ENCODE data around the gene P4HA1. TPM values are rescaled to one million over a fixed set of nuclear protein-coding genes. Genes with fewer than 3 reads are reported as not detected.

P4HA1 gene
- total RNA-seq, 1 experiment from 2014 or later: 58.5 TPM

DNA sequence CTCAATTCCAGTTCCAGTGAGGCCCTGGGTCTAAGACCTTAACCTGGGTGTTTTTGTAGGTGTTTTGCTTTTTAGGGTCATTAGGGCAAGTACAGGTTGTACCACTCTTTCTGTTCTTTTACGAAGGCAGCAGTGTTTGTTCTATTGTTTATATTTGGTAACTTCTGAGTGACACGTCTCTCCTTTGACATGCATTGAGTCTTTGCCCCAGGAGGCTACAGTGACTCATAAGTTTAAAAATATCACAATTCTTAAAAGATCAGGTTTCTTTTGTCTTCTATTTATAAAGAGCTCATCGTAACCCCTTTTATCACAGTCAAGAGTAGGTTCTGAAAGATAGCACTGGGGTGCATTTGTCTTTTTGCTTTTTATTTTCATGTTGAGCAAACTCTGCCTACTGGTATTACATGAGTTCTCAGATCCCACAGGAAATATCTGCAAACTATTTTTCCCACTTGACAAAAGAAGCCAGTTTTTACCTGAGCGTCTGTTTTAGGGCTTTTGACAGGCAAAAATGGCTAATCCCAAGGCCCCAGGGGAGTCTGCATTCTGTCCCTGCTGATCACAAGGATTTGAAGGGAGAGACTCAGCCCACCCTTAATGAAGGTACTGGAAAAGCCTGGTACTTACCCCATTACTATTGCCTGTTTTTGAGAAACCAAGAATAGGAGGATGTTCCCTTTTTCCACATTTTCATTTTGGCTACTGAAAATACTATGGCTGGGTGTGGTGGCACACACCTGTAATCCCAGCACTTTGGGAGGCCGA lies 21.5 kb upstream of the P4HA1 start:
- CTCF ChIA-PET: no interaction called here
- BruUV-seq (replicated peaks): TSS peak; percentile 26

DNA sequence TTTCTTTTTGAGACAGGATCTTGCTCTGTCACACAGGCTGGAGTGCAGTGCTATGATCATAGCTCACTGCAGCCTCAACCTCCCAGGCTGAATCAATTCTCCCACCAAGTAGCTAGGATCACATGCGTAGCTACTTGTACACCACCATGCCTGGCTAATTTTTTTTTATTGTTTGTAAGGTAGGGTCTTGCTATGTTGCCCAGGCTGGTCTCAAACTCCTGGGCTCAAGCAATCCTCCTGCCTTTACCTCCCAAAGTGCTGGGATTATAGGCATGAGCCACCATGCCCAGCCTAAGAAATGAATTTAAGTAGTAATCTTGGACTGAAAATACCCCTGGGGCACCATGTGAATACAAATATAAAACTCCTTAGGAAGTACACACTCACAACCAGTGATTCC lies 19.4 kb upstream of the P4HA1 start:
- Histone ChIP-seq H3K4me1 (ENCODE audit: control insufficient read depth, insufficient read depth, low read length) (peaks cover 11% of the 10 kb centered on the region), H3K36me3 (ENCODE audit: control insufficient read depth, insufficient read depth, low read length) (no peaks in the 10 kb centered on the region), H3K27me3 (ENCODE audit: control insufficient read depth, insufficient read depth, low read length) (no peaks in the 10 kb centered on the region), H3K9me3 (ENCODE audit: control insufficient read depth, insufficient read depth, low read depth, low read length) (no peaks in the 10 kb centered on the region), H3K4me3 (ENCODE audit: low read depth in 2 of 2, low read length in 2 of 2) (no peak overlapping the region), H3K27ac (ENCODE audit: low read length) (no peak overlapping the region)
- ATAC-seq: no peak
- intact Hi-C loops (cut with micrococcal nuclease; ENCODE audit: unreplicated experiment) (no loop called here), in situ Hi-C loops (cut with HindIII; ENCODE audit: low pct_unique_long_range_greater_than_20kb, low sequenced_read_pairs) (no loop called here)
- TF ChIP-seq, protein P1, sequence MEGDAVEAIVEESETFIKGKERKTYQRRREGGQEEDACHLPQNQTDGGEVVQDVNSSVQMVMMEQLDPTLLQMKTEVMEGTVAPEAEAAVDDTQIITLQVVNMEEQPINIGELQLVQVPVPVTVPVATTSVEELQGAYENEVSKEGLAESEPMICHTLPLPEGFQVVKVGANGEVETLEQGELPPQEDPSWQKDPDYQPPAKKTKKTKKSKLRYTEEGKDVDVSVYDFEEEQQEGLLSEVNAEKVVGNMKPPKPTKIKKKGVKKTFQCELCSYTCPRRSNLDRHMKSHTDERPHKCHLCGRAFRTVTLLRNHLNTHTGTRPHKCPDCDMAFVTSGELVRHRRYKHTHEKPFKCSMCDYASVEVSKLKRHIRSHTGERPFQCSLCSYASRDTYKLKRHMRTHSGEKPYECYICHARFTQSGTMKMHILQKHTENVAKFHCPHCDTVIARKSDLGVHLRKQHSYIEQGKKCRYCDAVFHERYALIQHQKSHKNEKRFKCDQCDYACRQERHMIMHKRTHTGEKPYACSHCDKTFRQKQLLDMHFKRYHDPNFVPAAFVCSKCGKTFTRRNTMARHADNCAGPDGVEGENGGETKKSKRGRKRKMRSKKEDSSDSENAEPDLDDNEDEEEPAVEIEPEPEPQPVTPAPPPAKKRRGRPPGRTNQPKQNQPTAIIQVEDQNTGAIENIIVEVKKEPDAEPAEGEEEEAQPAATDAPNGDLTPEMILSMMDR (IDR thresholded peaks at IDR 0.05): no peak
- TF ChIP-seq TCF7L2 (IDR thresholded peaks at IDR 0.05; ENCODE audit: low read depth, low read length) (no peak), SIN3A (IDR thresholded peaks at IDR 0.05; ENCODE audit: borderline replicate concordance, insufficient read depth, low read depth, low read length) (no peak), POLR2AphosphoS5 (IDR thresholded peaks at IDR 0.05; ENCODE audit: low read depth, low read length) (no peak)
- TF ChIP-seq, protein P2, sequence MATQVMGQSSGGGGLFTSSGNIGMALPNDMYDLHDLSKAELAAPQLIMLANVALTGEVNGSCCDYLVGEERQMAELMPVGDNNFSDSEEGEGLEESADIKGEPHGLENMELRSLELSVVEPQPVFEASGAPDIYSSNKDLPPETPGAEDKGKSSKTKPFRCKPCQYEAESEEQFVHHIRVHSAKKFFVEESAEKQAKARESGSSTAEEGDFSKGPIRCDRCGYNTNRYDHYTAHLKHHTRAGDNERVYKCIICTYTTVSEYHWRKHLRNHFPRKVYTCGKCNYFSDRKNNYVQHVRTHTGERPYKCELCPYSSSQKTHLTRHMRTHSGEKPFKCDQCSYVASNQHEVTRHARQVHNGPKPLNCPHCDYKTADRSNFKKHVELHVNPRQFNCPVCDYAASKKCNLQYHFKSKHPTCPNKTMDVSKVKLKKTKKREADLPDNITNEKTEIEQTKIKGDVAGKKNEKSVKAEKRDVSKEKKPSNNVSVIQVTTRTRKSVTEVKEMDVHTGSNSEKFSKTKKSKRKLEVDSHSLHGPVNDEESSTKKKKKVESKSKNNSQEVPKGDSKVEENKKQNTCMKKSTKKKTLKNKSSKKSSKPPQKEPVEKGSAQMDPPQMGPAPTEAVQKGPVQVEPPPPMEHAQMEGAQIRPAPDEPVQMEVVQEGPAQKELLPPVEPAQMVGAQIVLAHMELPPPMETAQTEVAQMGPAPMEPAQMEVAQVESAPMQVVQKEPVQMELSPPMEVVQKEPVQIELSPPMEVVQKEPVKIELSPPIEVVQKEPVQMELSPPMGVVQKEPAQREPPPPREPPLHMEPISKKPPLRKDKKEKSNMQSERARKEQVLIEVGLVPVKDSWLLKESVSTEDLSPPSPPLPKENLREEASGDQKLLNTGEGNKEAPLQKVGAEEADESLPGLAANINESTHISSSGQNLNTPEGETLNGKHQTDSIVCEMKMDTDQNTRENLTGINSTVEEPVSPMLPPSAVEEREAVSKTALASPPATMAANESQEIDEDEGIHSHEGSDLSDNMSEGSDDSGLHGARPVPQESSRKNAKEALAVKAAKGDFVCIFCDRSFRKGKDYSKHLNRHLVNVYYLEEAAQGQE (IDR thresholded peaks at IDR 0.05; ENCODE audit: insufficient read depth in 1 of 2, low read depth in 2 of 2, low read length in 1 of 2): no peak
- ChIA-PET POLR2A (interaction anchor here (0.6 kb wide), 1 partner anchor 255 kb away, joined by 8 read pairs; no protein-coding TSS in a partner anchor), CTCF (no interaction called here)
- BruUV-seq (replicated peaks): no TSS peak
- no peak for DNase-seq (ENCODE audit: low read depth, low spot score)

More for the DNA sequence above, 21.5 kb upstream of the P4HA1 start:
- Histone ChIP-seq H3K4me3 (ENCODE audit: low read depth in 2 of 2, low read length in 2 of 2) (no peak overlapping the region), H3K27ac (ENCODE audit: low read length) (no peak overlapping the region), H3K4me1 (ENCODE audit: control insufficient read depth, insufficient read depth, low read length) (peaks cover 6% of the 10 kb centered on the region; the same call in 1 of the 2 replicates), H3K9me3 (ENCODE audit: control insufficient read depth, insufficient read depth, low read depth, low read length) (no peaks in the 10 kb centered on the region), H3K36me3 (ENCODE audit: control insufficient read depth, insufficient read depth, low read length) (no peaks in the 10 kb centered on the region), H3K27me3 (ENCODE audit: control insufficient read depth, insufficient read depth, low read length) (no peaks in the 10 kb centered on the region)
- no peak for DNase-seq (ENCODE audit: low read depth, low spot score)
- in situ Hi-C loops (cut with HindIII; ENCODE audit: low pct_unique_long_range_greater_than_20kb, low sequenced_read_pairs): no loop called here
- ATAC-seq: peak; percentile 61; the same call in 1 of the 2 replicates
- POLR2A ChIA-PET: no interaction called here
- TF ChIP-seq, protein P1 (IDR thresholded peaks at IDR 0.05): no peak
- TF ChIP-seq, protein P2 (IDR thresholded peaks at IDR 0.05; ENCODE audit: insufficient read depth in 1 of 2, low read depth in 2 of 2, low read length in 1 of 2): no peak
- no peak for TF ChIP-seq SIN3A (IDR thresholded peaks at IDR 0.05; ENCODE audit: borderline replicate concordance, insufficient read depth, low read depth, low read length)
- TF ChIP-seq TCF7L2 (IDR thresholded peaks at IDR 0.05; ENCODE audit: low read depth, low read length): no peak
- no peak for TF ChIP-seq POLR2AphosphoS5 (IDR thresholded peaks at IDR 0.05; ENCODE audit: low read depth, low read length)
- intact Hi-C loops (cut with micrococcal nuclease; ENCODE audit: unreplicated experiment): no loop called here
